HUES64 (cell line): ENCODE measurements around the gene PRPF8.
"Not testable (repeated sequence)": the region's sequence is repeated elsewhere in the genome, so short reads cannot be mapped to it uniquely, and the experiment has no call there.

Experiments
- H3K27ac ChIP-seq: 2 replicates; pipeline ENCODE4 v1.7.0; 2013; ENCODE audit warnings: low read depth, low read length, inconsistent platforms
- H3K27me3 ChIP-seq: 2 replicates; pipeline ENCODE4 v1.6.1; 2013; ENCODE audit warnings: mild to moderate bottlenecking, low read length; ENCODE audit not compliant: insufficient read depth
- H3K36me3 ChIP-seq: 2 replicates; pipeline ENCODE4 v1.6.1; 2013; ENCODE audit warnings: mild to moderate bottlenecking, low read length; ENCODE audit not compliant: insufficient read depth
- H3K4me1 ChIP-seq: 2 replicates; pipeline ENCODE4 v1.6.1; 2013; ENCODE audit warnings: mild to moderate bottlenecking, low read length, moderate library complexity; ENCODE audit not compliant: insufficient read depth
- H3K4me3 ChIP-seq: 2 replicates; pipeline ENCODE4 v1.5.1; 2013; ENCODE audit warnings: mild to moderate bottlenecking, low read length, moderate library complexity
- H3K9ac ChIP-seq: 2 replicates; pipeline ENCODE4 v1.6.1; 2013; ENCODE audit warnings: mild to moderate bottlenecking, low read depth, low read length
- H3K9me3 ChIP-seq: 2 replicates; pipeline ENCODE4 v1.6.1; 2013; ENCODE audit warnings: low read depth, low read length; ENCODE audit not compliant: insufficient read depth
- WGBS: fragments of 150-250, 120-280 bp; methylation state at CpG from one replicate; pipeline ENCODE4 v1.1.7; 2013; ENCODE audit warnings: missing lambda C conversion rate; 5-methylcytosine and 5-hydroxymethylcytosine counted together

PRPF8 gene

GRCh38 chr17:1708791-1709346 is 24.2 kb upstream of the PRPF8 start:
- peaks cover 21% of the 10 kb centered on the region; the same call in 1 of the 2 replicates for H3K36me3 ChIP-seq
- 89% methylated on average over 10 of the region's 10 CpGs for WGBS
- H3K9ac ChIP-seq, H3K9me3 ChIP-seq, H3K4me3 ChIP-seq, H3K27ac ChIP-seq: not testable (repeated sequence)
- H3K4me1 ChIP-seq, result peaks cover 16% of the 10 kb centered on the region; the same call in 1 of the 2 replicates
- H3K27me3 ChIP-seq, result peaks cover 19% of the 10 kb centered on the region

- Histone ChIP-seq H3K4me3 (no peak overlapping the region), H3K27me3 (peaks cover 19% of the 10 kb centered on the region), H3K36me3 (peaks cover 6% of the 10 kb centered on the region; the same call in 1 of the 2 replicates), H3K9me3 (no peaks in the 10 kb centered on the region), H3K27ac (no peak overlapping the region), H3K9ac (no peak overlapping the region), H3K4me1 (peaks cover 8% of the 10 kb centered on the region; the same call in 1 of the 2 replicates)
- WGBS, result 93% methylated on average over 5 of the region's 5 CpGs
These were observed 22.4 kb upstream of the PRPF8 start for GRCh38 chr17:1707107-1707506.

DNA sequence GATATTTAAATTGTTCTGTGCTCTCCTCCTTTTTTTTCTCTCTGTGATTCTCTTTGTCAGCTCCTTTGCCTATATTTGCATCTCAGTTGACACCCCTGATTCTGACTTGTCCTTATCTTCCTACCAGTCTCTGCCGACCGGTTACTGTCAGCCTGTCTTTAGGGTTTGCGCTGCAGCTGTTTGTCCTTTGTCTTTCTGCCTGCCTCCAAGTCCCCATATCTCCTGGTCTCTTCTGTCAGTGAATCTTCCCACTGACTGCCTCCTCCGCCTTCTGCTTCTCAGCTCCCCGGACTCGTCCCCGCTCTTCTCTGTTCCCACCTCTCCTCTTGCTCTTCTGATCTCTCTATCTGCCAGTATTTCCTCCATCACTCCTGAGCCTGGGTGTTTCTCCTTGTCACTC is 20.3 kb upstream of the PRPF8 start:
- H3K36me3 ChIP-seq, result no peaks in the 10 kb centered on the region
- H3K4me3 ChIP-seq, result no peak overlapping the region
- H3K9me3 ChIP-seq, result no peaks in the 10 kb centered on the region
- no peak overlapping the region for H3K9ac ChIP-seq
- no peaks in the 10 kb centered on the region for H3K4me1 ChIP-seq
- 87% methylated on average over 7 of the region's 7 CpGs for WGBS
- H3K27me3 ChIP-seq, result peaks cover 8% of the 10 kb centered on the region
- H3K27ac ChIP-seq, result no peak overlapping the region

GRCh38 chr17:1703063-1703462 is 18.4 kb upstream of the PRPF8 start:
- no peaks in the 10 kb centered on the region for H3K27me3 ChIP-seq
- 71% methylated on average over 3 of the region's 4 CpGs for WGBS

GRCh38 chr17:1699891-1700290 is 15.2 kb upstream of the PRPF8 start:
- H3K36me3 ChIP-seq, H3K9ac ChIP-seq: not testable (repeated sequence)
- WGBS, result 91% methylated on average over 5 of the region's 5 CpGs

More at GRCh38 chr17:1703063-1703462, 18.4 kb upstream of the PRPF8 start:
- Histone ChIP-seq H3K4me1 (no peaks in the 10 kb centered on the region), H3K9me3 (no peaks in the 10 kb centered on the region), H3K36me3 (no peaks in the 10 kb centered on the region), H3K4me3 (no peak overlapping the region), H3K9ac (no peak overlapping the region), H3K27ac (no peak overlapping the region)

DNA sequence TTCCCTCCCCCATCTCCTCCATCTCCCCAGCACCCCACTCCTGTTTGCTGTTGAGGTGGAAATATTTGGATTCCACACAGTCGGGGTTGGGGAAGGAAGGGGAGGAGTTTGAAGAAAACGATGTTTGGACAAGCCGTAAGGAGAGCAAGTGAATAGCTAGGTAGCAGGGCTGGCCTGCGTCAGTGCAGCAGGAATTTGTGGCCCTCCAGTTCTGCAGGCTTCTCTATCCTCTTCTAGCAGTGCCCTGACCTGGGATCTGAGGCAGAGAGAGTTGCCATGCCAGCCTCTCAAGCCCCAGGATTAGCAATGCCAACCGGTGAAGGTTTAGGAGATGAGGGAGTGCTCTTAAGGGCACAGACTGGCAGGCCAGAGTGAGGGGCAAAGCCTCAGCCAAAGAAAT is 13.0 kb upstream of the PRPF8 start:
- 69% methylated on average over 5 of the region's 5 CpGs for WGBS
- no peaks in the 10 kb centered on the region for H3K4me1 ChIP-seq
- no peaks in the 10 kb centered on the region for H3K9me3 ChIP-seq
- no peak overlapping the region for H3K4me3 ChIP-seq
- no peaks in the 10 kb centered on the region for H3K27me3 ChIP-seq
- no peak overlapping the region for H3K27ac ChIP-seq
- no peaks in the 10 kb centered on the region for H3K36me3 ChIP-seq
- no peak overlapping the region for H3K9ac ChIP-seq

More at GRCh38 chr17:1699891-1700290, 15.2 kb upstream of the PRPF8 start:
- not testable (repeated sequence) for H3K4me3 ChIP-seq, H3K27ac ChIP-seq, H3K4me1 ChIP-seq, H3K27me3 ChIP-seq, H3K9me3 ChIP-seq

DNA sequence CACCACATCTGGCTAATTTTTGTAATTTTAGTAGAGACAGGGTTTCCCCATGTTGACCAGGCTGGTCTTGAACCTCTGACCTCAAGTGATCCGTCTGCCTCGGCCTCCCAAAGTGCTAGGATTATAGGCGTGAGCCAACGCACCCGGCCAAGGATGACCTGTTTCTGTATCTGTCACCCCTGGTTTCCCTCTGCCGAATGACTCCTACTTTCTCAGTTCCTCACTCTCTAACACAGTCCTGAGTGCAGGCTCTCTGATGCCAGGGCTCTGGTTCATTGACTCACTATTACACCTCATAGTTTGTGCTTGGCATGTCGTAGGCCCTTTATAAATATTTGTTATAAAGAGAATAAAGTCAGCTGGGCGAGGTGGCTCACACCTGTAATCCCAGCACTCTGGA is 10.7 kb upstream of the PRPF8 start:
- H3K9ac ChIP-seq, result no peak overlapping the region
- no peak overlapping the region for H3K4me3 ChIP-seq
- no peaks in the 10 kb centered on the region for H3K27me3 ChIP-seq
- H3K9me3 ChIP-seq, result 0 out of 2 replicates have a peak, but pooled peaks cover 4% of the 10 kb centered on the region
- no peaks in the 10 kb centered on the region for H3K4me1 ChIP-seq
- 93% methylated on average over 8 of the region's 8 CpGs for WGBS
- no peak overlapping the region for H3K27ac ChIP-seq
- H3K36me3 ChIP-seq, result no peaks in the 10 kb centered on the region

- Histone ChIP-seq H3K9ac (no peak overlapping the region), H3K9me3 (0 out of 2 replicates have a peak, but pooled peaks cover 4% of the 10 kb centered on the region), H3K36me3 (no peaks in the 10 kb centered on the region), H3K27me3 (no peaks in the 10 kb centered on the region), H3K4me3 (no peak overlapping the region), H3K4me1 (no peaks in the 10 kb centered on the region), H3K27ac (no peak overlapping the region)
- WGBS, result 83% methylated on average over 7 of the region's 7 CpGs
These were observed 8.7 kb upstream of the PRPF8 start for GRCh38 chr17:1693339-1693738.

DNA sequence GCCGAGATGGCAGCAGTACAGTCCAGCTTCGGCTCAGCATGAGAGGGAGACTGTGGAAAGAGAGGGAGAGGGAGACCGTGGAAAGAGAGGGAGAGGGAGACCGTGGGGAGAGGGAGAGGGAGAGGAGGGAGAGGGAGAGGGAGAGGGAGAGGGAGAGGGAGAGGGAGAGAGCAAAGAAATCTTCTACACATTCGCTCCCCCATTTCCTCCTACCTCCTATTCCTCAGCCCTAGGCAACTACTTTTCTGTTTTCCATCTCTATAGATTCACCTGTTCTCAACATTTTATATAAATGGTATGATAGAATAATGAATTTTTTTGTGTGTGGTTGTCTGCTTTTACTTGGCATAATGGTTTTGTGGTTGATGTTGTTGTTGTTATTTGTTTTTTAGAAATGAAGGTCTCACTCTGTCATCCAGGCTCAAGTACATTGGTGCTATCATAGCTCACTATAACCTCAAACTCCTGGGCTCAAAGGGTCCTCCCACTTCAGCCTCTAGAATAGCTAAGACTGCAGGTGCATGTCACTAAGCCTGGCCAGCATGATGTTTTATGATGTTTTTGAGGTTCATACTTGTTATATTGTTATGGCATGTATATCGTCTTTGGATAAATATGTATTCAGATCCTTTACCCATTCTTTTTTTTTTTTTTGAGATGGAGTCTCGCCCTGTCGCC is 6.0 kb upstream of the PRPF8 start:
- H3K36me3 ChIP-seq, result no peaks in the 10 kb centered on the region
- no peaks in the 10 kb centered on the region for H3K4me1 ChIP-seq
- 0 out of 2 replicates have a peak, but pooled peaks cover 4% of the 10 kb centered on the region for H3K9me3 ChIP-seq
- WGBS, result 97% methylated on average over 2 of the region's 8 CpGs
- no peak overlapping the region for H3K4me3 ChIP-seq
- no peak overlapping the region for H3K9ac ChIP-seq
- no peaks in the 10 kb centered on the region for H3K27me3 ChIP-seq
- H3K27ac ChIP-seq, result no peak overlapping the region

- not testable (repeated sequence) for H3K9ac ChIP-seq, H3K27me3 ChIP-seq, H3K9me3 ChIP-seq, H3K36me3 ChIP-seq, H3K4me1 ChIP-seq, H3K27ac ChIP-seq, H3K4me3 ChIP-seq
- no CpG with 5 or more reads among the region's 6 CpGs for WGBS
These were observed 3.7 kb upstream of the PRPF8 start for GRCh38 chr17:1688405-1688804.

GRCh38 chr17:1686086-1686485 is 1.4 kb upstream of the PRPF8 start:
- Histone ChIP-seq H3K9ac (no peak overlapping the region), H3K4me1 (no peaks in the 10 kb centered on the region), H3K27ac (no peak overlapping the region), H3K9me3 (0 out of 2 replicates have a peak, but pooled peaks cover 4% of the 10 kb centered on the region), H3K36me3 (peaks cover 25% of the 10 kb centered on the region), H3K27me3 (no peaks in the 10 kb centered on the region), H3K4me3 (no peak overlapping the region)
- WGBS, result 89% methylated on average over 7 of the region's 7 CpGs
